Testis (tissue), 2 donors: Measurements from ENCODE around the gene PIK3CB.

Source experiments
- POLR2A ChIP-seq: fragments of 450-650 bp; IDR thresholded peaks from one replicate; pipeline ENCODE4 v1.6.1; 2017; ENCODE audit warnings: antibody characterized with exemption, mild to moderate bottlenecking, moderate library complexity
- TF ChIP-seq, protein P1 (sequence below), 3 experiments: fragments of 450-650 bp in 2 of 3; fragments of 200-600 bp in 1 of 3; sonication (generic) in 1 of 3; IDR thresholded peaks; one replicate each; pipeline ENCODE4 v1.5.1; 2016 to 2019; ENCODE audit warnings: antibody characterized with exemption in 3 of 3, mild to moderate bottlenecking in 2 of 3, moderate library complexity in 1 of 3

DNA sequence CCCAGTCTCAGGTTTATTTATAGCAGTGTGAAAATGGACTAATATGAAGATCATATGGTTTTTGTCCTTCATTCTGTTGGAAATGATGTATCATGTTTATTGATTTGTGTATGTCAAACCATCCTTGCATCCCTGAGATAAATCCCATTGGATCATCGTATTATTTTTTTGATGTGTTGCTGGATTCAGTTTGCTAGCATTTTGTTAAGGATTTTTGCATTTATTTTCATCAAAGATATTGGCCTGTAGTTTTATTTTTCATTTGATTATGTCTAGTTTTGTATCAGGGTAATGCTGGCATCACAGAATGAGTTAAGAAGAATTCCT, 191.8 kb downstream of the PIK3CB start:
- TF ChIP-seq POLR2A = no peak
- TF ChIP-seq, protein P1, sequence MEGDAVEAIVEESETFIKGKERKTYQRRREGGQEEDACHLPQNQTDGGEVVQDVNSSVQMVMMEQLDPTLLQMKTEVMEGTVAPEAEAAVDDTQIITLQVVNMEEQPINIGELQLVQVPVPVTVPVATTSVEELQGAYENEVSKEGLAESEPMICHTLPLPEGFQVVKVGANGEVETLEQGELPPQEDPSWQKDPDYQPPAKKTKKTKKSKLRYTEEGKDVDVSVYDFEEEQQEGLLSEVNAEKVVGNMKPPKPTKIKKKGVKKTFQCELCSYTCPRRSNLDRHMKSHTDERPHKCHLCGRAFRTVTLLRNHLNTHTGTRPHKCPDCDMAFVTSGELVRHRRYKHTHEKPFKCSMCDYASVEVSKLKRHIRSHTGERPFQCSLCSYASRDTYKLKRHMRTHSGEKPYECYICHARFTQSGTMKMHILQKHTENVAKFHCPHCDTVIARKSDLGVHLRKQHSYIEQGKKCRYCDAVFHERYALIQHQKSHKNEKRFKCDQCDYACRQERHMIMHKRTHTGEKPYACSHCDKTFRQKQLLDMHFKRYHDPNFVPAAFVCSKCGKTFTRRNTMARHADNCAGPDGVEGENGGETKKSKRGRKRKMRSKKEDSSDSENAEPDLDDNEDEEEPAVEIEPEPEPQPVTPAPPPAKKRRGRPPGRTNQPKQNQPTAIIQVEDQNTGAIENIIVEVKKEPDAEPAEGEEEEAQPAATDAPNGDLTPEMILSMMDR (IDR thresholded peaks at IDR 0.05) = no peak
